Fibroblast of mammary gland (primary cell): ENCODE data around the gene RASSF7.

Experiments used
- DNase-seq: peaks from one replicate; pipeline ENCODE4 v3.0.0-alpha.2; 2010; ENCODE audit warnings: low read depth
- H3K4me3 ChIP-seq: 2 replicates; pipeline ENCODE4 v1.5.1; 2011; ENCODE audit warnings: low read depth, mild to moderate bottlenecking, low read length, moderate library complexity; ENCODE audit not compliant: control insufficient read depth
- CTCF ChIP-seq: conservative IDR thresholded peaks from 2 replicates; pipeline ENCODE4 v1.5.1; 2011; ENCODE audit warnings: low read depth, low read length, inconsistent platforms; ENCODE audit not compliant: control insufficient read depth, insufficient read depth

Gene RASSF7

DNA sequence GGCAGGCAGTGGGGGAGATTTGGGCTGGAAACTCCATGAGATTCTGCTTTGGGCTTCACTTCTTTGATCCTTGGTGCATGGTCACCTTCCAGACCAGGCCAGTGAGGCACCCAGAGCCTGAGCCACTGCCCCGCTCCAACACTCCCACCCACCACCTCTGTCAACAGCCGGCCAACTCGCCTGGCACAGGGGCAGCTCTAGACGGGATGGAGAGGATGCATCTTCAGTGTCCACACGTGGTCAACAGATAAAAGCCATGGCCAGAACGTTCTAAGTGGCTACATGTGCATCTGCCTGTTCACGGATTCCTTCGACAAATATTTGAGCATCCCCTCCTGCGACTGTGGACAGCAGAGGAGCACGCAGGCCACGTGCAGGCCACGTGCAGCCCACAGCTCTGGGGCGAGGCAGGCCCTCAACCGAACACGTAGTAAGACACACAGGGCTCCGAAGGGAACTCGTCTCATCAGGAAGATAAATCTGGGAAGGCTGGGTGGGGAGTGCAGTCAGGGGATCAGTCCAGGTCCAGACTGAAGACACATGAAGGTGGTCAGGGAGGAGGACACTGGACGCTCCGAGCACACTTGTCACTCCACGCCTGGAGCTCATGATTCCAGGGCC lies 22.2 kb upstream of the RASSF7 start:
- DNase-seq: no peak
- TF ChIP-seq CTCF: no peak
- H3K4me3 ChIP-seq: no peak overlapping the region

GRCh38 chr11:539971-540481 lies 20.7 kb upstream of the RASSF7 start:
- DNase-seq: no peak
- no peak overlapping the region for H3K4me3 ChIP-seq
- TF ChIP-seq CTCF: no peak

GRCh38 chr11:540583-541432 lies 20.0 kb upstream of the RASSF7 start:
- TF ChIP-seq CTCF: no peak
- no peak overlapping the region for H3K4me3 ChIP-seq
- no peak for DNase-seq

DNA sequence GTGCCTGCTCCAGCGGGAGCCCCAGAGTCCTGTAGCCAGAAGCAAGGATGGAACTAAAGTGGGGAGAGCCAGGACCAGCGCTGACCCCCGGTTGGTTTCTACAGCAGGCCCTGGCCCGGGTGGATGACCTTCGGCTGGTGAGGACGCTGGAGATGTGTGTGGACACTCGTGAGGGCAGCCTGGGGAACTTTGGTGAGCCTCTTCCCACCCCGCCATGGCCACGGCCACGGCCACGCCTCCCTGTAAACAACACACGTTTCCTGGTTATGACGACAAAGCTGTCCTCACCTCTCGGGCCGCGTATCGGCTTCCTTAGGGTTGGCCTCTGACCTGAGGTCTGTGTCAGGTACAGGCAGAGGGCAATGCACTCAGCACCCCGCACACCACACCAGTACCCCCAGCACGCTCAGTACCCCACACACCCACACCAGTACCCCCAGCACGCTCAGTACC lies 19.3 kb upstream of the RASSF7 start:
- TF ChIP-seq CTCF: no peak
- H3K4me3 ChIP-seq: no peak overlapping the region
- no peak for DNase-seq

DNA sequence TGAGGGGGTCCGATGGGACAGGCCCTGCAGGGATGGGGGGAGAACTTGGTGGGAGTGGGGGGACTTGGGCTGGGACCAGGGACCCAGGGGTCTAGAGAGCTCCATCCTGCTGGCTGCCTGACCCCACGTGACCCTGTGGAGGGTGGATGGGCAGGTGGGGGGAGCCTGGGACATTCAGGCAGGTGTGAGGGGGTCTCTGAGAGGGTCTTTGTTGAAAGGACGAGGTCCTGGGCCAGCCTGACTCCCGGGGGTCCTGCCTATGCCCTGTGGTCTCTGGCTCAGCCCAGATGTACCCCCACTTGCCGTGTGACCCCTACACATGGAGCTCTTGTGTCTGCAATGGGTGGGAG lies 16.0 kb upstream of the RASSF7 start:
- H3K4me3 ChIP-seq: no peak overlapping the region
- TF ChIP-seq CTCF: no peak
- DNase-seq: no peak

- no peak for TF ChIP-seq CTCF
- no peak overlapping the region for H3K4me3 ChIP-seq
- no peak for DNase-seq
Measured at GRCh38 chr11:545171-545570, 15.6 kb upstream of the RASSF7 start.
